GM18505 (cell line): ENCODE results near the gene COL18A1.
"Not testable (repeated sequence)": the region's sequence is repeated elsewhere in the genome, so short reads cannot be mapped to it uniquely, and the experiment has no call there.

Experiments
- ATAC-seq: cut with Tn5 transposase; IDR thresholded peaks from one replicate; pipeline ENCODE4 v1.9.1; 2021; ENCODE audit not compliant: unreplicated experiment
- POLR2A ChIP-seq: IDR thresholded peaks from 4 replicates; pipeline ENCODE4 v1.6.1; 2011; ENCODE audit warnings: borderline replicate concordance; ENCODE audit not compliant: insufficient read depth, insufficient read length; ENCODE audit errors: extremely low read depth

Gene COL18A1

GRCh38 chr21:45431781-45432572 lies 27.0 kb downstream of the COL18A1 start:
- no peak for ATAC-seq
- no peak for TF ChIP-seq POLR2A

- no peak for ATAC-seq
- no peak for TF ChIP-seq POLR2A
These were observed 27.8 kb downstream of the COL18A1 start for GRCh38 chr21:45432575-45433255.

GRCh38 chr21:45433301-45433700 lies 28.3 kb downstream of the COL18A1 start:
- ATAC-seq: no peak
- TF ChIP-seq POLR2A: no peak

DNA sequence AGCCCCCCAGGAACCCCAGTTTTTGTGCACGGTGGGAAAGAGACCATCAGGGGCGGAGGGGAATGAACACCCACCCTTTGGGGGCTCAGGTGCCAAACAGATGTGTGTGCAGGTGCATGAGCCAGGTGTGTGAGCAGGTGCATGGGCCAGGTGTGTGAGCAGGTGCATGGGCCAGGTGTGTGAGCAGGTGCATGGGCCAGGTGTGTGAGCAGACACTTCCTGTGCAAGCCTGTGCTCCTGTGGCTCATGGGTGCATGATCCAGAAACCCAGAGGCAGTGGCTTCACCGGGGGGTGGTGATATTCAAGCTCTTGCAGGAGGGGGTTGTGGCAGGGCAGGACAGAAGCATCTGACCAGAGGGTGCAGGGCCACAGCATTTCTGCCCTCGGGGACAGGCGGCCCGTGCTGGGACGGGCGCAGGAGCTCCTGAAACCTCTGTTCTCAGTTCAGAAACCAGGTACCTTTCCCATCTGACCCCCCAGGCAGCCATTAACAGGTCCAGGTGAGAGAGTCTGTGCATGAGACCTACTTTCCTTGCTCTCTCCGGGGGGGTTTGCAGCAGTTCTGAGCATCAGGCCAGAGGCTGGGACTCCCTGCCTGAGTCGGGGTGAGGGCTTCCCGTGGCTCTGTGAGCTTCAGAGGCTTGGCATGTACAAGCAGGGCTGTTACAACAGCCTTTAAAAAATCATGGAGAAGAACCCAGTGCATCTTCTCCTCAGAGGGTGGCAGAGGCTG lies 29.1 kb downstream of the COL18A1 start:
- no peak for TF ChIP-seq POLR2A
- no peak for ATAC-seq

DNA sequence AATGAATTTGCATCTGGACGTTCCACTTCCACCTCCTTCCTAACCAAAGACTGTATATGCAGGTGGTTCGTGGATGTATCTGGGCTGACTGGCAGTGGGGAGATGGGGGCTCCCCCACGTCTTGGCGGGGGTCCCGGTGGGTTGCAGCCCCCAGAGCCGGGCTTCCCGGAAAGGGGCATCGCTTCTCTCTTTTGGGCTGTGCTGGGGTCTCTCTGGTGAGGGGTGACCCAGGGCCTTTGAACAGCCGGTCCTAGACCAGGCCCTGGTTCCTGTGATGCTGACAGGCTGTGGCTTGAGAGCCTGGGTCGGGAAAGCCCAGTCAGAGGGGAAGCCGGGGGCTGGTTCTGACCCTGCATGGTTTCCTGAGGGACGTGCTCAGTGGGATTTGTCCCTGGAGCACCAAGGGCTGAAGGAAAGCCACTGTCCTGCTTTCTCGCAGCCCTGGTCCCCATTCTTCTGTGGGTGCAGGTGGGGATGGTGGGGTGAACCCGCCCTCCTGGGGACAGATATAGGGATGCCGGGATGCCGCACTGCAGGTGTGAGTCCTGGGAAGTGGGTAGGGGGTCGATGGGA lies 29.8 kb downstream of the COL18A1 start:
- TF ChIP-seq POLR2A: no peak
- ATAC-seq: no peak

DNA sequence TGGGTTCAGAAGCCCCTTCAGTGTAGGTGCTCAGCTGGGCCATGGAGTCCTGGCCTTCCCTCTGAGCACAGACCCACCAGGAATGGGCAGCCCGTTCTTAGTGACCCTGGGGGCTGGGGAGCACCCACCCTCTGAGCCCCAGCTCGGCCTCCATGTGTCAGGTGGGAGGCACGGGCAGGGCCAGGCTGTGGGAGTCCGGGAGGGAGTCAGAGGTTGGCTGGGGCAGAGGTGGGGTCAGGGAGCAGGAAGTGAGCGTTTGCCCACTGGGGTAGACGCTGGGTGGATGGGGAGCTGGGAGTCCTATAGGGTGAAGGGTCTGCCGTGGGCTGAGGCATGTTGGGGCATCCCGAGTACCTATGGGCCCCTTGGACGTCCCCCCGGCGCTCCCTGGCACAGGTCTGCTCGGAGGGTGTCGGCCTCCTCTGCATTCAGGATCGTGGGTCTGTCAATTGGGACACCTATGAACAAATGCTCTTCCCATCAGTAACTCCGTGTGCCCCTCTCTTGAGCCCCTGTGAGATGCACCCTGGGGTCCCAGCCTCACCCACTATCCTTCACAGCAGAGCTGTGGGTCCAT lies 30.5 kb downstream of the COL18A1 start:
- ATAC-seq: no peak
- no peak for TF ChIP-seq POLR2A

DNA sequence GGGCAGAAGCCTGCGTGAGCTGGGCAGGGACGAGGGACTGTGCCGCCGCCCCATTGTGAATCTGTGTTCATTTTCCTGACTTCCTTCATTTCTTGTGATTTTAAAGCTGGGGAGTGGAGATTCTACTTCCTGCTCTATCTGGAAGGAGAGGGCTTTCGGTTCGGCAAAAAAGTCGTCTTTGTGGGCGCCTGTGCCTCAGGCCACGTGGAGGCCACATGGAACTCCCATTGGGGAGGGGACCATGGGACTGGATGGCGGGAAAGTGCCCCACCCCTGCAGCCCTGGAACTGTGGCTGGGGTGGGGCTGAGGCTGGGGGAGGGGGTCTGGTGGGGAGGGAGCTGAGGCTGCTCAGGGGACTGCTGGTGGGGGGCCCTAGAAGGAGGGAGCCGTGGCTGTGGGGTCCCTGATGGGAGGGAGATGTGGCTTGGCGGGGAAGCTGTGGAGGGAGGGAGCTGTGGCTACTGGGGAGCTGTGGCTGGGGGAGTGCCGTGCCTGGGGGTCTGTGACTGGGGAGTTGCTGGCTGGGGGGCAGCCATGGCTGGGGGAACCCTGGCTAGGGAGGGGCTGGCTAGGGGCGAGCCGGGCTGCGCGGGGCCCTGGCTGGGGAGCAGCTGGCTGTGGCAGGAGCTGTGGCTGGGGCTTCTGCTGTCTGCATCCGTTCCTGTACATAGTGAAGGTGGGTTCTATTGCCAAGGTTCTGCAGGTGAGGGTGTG lies 31.5 kb downstream of the COL18A1 start:
- ATAC-seq: no peak
- TF ChIP-seq POLR2A: no peak

- ATAC-seq: not testable (repeated sequence)
These were observed 32.9 kb downstream of the COL18A1 start for GRCh38 chr21:45437844-45438243.

- TF ChIP-seq POLR2A: no peak
- no peak for ATAC-seq
These were observed 33.6 kb downstream of the COL18A1 start for GRCh38 chr21:45438391-45439145.

DNA sequence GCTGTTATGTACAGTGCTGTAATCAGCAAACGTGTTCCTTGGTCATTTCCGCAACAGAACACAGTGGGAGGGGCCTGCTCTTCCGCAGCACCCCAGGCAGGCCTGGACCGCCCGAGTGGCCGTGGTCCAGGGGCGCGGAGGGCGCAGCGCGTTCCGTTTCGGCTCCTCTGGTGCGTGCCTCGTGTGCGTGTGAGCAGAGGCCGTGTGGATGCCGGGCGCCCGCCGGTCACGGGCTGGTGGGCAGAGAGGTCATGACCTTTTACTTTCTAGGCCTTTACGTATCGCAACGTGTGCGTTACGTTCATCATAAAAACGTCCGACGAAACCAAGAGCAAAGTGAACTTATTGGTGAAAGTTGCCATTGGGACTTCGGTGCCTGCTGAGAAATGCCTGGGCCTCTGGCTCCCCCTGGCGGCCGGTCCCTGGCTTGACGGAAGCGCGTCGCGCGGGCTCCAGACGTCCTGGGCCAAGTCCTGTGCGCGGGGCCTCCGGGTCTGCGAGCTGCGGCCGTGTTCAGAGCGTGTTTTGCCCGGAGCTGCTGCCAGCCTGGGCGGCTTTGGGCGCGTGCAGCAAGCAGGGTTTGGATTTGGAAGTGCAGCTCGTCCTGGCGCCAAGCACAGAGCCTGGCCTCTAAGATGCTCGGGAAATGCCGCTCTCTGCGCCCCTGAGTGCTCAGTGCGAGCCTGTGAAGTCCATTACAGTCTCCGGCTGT lies 34.4 kb downstream of the COL18A1 start:
- no peak for TF ChIP-seq POLR2A
- no peak for ATAC-seq

GRCh38 chr21:45439901-45440461 lies 35.0 kb downstream of the COL18A1 start:
- ATAC-seq: no peak
- no peak for TF ChIP-seq POLR2A
